Epidermal melanocyte (primary cell): ENCODE measurements around the gene KRTAP5-3.
"Not testable (repeated sequence)": the region's sequence is repeated elsewhere in the genome, so short reads cannot be mapped to it uniquely, and the experiment has no call there.

Experiments
- DNase-seq: peaks from one replicate; pipeline ENCODE4 v3.0.0; 2011; ENCODE audit warnings: low spot score; ENCODE audit not compliant: insufficient read length

The KRTAP5-3 gene

DNA sequence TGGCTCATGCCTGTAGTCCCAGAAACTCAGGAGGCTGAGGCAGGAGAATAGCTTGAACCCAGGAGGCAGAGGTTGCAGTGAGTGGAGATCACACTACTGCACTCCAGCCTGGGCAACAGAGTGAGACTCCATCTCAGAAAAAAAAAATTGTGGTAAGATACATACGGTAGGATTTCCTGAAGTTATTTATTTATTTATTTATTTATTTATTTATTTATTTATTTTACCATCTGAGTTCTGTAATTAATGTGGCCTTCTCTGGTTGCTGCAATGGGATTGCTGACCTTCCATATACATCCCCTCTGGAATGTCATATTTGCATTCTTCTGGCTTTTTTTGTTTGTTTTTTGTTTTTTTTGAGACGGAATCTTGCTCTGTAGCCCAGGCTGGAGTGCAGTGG is 25.4 kb downstream of the KRTAP5-3 start:
- DNase-seq, result not testable (repeated sequence)

DNA sequence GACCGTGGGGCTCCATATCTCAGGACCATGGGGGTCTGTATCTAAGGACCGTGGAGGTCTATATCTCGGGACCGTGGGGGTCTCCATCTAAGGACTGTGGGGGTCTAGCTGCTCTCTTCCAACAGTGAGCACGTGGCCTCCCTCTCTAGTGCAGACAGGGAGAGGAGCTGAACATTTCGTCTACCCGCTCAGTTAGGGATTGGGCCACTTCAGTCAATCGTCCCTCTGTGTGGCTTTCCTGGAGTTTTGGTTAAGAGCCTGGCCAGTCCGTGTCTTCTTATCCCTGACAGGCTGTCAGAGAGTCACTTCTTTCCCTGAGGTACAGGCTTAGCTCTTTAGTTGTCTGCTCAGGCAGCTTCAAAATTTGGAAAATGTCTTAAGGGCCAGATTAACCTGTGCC is 26.3 kb downstream of the KRTAP5-3 start:
- DNase-seq, result no peak

- no peak for DNase-seq
These were observed 31.4 kb downstream of the KRTAP5-3 start for GRCh38 chr11:1576825-1577224.

GRCh38 chr11:1575756-1576155 is 32.5 kb downstream of the KRTAP5-3 start:
- DNase-seq, result not testable (repeated sequence)

DNA sequence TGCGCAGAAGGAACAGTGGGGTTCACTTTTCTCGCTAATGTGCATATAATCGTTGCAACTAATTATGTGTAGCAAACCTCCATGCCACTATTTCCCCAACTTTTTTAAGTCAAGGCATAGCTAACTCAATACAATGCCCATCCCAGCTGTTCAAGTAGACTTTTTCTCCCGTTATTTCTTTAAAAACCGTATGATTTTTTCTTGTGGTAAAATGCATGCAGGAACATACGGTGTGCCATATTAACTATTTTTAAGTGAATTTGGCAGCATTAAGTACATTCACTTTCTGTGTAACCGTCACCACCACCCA is 33.4 kb downstream of the KRTAP5-3 start:
- DNase-seq, result no peak

DNA sequence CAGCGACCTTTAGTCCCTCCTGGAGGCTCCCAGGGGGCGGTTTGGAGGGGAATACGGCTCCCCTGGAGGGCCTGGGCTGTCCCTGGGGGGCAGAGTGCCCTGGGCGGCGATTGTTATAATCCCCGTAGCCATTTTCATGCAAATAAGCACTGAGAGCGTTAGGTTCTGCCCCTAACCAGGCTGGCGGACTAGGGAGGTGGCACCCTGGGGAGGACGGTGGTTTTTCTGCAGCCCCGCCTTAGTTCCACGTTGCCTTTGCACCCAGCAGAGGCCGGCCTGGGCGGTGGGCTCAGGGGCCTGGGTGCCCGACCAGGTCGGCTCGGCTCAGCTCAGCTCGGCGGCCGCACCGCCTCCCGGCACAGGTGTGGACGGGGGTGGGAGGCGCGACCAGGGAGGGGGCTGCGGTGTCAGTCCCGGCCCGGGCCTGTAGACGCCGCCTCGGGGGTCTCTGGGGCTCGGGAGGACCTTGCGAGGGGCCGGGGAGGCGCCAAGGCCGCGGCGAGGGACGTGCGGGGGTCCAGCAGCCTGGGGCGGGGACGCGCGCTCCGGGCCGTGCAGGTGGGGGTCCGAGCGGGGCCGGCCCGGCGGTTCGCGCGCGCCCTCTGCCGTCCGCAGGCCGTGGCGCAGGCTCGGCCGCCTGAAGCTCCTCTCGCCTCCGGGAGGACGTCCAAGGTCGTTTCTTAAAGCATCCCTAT is 33.9 kb downstream of the KRTAP5-3 start:
- no peak for DNase-seq

DNA sequence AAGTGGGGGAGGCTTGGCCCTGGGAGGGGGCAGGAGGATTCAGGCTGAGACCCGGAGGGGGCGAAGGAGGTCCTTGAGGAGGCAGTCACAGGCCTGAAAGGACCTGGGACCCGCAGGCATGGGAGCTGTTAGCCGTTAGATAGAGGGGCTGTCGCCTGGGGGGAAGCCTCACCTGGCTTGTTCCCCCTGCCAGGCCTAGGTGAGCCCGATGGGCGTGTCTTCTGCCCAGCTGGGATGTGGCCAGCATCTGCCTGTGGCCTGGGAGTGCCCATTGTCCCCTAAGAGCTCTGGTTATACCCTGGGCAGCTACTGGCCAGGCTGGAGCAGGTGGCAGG is 34.4 kb downstream of the KRTAP5-3 start:
- DNase-seq, result no peak

DNA sequence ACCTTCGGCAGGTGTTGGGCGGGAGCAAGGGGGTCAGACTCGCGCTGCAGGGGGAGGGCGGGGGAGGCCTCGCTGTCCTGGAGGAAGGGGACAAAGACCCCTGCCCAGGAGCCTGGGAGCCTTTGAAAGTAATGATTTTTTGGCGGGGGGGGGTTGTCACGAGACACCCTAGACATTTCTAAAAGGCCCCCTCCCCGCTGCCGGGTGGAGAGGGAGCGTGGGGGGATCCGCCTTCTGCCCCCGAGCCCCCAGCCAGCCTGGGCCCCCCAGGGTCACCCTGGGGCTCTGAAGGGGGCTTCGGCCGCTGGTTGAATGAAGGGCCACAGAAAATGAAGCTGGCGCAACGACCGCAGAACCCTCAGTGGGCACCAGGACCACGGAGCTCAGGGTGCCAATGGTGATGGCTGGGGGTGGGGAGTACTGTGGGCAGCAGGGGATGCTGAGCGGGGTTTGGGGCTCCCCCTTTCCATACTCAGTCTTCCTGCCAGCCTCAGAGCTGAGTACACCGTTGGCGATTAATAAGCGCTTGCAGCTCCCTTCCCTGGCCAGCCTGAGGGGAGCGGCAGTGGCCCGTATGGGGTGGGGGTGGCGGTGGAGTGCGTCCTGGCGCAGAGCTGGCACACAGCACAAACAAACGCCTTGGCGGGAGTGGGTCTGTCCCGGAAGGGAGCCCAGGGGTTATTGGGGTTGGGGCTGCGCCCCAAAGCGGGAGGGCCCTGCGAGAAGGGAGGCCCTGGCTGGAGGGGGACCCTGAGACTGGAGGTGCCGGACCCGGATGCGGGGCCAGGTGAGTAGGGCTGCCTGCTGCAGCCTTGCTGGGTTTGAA is 35.0 kb downstream of the KRTAP5-3 start:
- no peak for DNase-seq

DNA sequence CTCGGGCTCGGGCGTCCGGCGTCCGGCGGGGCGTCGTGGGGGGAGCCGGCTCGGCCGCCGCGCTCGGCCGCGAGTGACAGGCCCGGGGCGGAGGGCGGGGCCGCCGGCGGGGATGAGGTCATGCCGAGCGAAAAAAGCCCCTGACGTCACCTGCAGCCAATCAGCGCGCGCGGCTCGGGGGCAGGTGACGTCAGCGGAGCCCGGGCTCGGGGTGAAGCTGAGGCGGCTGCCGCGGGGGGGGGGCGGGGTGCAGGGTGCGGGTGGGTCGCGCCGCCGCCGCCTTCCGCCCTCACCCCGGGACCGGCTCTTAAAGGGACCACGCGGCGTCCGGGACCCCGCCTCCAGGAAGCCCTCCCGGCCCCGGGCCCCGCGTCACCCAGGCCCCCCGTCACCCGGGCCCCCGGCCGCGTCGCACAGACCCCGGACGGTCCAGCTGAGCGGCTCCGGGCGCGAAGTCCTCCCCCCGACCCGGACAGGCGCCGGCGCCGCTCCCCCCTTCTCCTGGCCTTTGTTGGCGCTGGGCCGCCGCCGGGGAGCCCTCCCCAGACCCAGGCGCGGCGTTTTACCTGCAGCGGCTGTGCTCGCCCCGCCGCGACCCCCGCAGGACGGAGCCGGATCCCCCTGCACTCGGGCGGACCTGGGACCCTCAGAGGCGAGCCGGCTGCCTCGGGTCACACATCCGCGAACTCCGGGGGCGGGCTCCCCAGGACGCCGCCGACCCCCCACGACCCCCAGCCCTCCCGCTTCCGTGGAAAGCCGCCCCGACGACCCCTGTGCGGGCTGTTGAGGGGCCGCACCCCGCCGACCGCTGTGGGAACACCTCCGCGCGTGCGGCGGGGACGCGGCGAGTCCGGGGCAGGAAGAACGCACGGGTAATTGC is 35.8 kb downstream of the KRTAP5-3 start, which contains the start of gene DUSP8:
TSS of gene DUSP8 (minus strand) at position 75 of the 880 bp plus-strand sequence. CDS start 6,445 bp downstream, outside the sequence.
- DNase-seq, result peak; percentile 91

- no peak for DNase-seq
These were observed 36.5 kb downstream of the KRTAP5-3 start for GRCh38 chr11:1571760-1572196.

DNA sequence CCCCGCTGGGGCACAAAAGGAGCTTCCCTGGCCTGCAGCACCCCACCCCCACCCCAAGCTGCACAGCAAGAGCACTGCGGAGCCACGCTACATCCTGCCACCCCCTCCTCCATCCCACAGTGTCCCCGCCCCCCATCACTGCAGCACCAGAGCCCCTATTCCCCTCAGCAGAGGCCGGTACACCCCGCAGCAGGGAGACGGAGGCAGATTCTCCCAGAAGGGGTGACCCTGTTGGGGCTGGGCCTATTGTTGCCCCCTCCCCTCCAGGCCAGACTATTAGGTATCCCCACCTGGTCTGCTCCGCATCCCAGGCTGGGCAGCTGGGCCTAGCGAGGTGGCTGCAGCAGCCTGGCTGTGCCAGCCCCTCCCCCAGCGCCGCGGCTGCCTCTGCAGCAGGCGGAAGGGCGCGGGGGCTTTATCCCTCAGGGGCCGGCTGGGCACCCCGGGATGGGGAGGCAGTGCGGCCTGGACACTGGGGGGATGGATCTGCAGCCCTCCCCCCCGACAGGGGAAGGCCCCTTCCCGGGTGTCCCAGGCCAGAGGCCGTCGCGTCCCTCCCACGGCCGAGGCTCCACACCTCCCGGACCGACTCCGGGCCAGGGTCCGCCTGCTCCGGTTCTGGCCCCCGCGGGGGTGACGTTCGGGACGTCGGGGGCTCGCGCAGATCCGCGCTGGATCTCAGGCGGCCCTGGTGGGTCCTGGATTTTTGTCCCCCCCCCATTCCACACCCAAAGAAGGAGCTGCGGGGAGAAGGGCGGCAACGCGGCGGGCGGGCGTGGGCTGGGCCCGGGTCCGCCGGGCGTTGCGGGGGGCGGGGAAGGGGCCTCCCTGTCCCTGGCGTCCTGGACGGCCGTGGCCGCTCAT is 37.1 kb downstream of the KRTAP5-3 start:
- no peak for DNase-seq

- no peak for DNase-seq
These were observed 37.8 kb downstream of the KRTAP5-3 start for GRCh38 chr11:1570531-1570895.

DNA sequence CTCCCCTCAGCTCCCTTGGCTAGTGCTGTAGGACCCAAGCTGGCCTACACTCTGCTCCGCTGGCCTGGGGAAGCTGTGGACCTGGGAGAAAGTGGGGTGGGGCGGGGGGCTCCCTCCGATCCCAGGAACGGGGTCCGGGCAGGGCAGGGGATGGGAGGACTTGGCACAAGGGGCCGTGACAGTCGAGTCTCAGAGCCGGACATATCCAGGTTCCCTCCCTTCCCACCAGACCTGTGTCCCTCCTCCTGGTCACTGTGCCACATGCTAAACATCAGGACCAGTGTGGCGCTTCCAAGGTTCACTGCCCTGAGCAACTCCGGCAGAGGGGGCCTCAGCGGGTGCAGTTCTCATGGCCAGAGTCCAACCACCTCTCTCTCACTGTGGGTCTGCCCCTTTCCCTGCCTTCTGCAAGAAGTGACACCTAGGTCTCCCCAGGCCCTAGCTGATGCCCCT is 38.2 kb downstream of the KRTAP5-3 start:
- no peak for DNase-seq

GRCh38 chr11:1569251-1569780 is 38.9 kb downstream of the KRTAP5-3 start:
- no peak for DNase-seq

DNA sequence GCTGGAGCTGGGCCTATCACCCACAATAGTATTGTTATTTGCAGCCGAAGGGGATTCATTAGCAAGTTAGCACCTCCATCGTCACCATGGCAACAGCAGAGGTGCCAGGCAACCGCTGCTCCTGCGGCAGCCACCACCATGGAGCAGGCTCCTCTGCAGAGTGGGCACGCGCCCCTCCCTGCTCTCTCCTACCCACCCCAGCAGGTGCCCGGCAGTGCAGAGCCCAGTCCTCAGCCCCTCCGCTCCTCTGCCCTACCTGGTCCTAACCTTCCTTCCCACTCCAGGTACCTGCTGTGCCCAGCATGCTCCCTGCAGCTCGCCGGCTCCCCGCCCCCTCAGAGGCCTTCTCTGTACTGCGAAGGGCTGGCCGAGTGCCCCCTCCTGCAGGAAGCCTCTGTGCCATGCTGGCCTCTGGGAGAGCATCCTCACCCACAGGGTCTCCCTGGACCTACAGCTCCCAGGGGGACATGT is 39.8 kb downstream of the KRTAP5-3 start:
- DNase-seq, result no peak

DNA sequence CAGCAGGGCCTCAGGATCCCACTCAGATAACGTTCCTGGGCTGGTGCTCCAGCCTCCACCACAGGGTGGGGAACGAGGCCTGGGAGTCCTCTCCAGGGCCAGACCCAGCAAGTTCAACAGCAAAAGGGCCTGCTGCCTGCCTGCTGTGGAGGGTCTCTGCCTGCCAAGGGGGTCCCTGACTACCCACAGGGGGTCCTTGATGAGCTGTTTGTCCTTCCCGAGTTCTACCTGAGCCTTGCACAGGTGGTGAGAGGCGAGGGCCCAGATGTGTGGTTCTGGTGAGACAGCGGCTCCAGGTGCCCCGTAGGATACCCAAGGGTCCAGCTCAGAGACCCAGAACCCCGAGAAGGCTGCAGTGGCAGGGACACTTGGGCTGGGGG is 40.6 kb downstream of the KRTAP5-3 start:
- no peak for DNase-seq

GRCh38 chr11:1567052-1567720 is 41.1 kb downstream of the KRTAP5-3 start:
- no peak for DNase-seq

- DNase-seq, result no peak
These were observed 41.7 kb downstream of the KRTAP5-3 start for GRCh38 chr11:1566381-1567051.

GRCh38 chr11:1565904-1566247 is 42.4 kb downstream of the KRTAP5-3 start:
- no peak for DNase-seq
